Measurements from ENCODE around the gene TEAD3.

TEAD3 gene

DNA sequence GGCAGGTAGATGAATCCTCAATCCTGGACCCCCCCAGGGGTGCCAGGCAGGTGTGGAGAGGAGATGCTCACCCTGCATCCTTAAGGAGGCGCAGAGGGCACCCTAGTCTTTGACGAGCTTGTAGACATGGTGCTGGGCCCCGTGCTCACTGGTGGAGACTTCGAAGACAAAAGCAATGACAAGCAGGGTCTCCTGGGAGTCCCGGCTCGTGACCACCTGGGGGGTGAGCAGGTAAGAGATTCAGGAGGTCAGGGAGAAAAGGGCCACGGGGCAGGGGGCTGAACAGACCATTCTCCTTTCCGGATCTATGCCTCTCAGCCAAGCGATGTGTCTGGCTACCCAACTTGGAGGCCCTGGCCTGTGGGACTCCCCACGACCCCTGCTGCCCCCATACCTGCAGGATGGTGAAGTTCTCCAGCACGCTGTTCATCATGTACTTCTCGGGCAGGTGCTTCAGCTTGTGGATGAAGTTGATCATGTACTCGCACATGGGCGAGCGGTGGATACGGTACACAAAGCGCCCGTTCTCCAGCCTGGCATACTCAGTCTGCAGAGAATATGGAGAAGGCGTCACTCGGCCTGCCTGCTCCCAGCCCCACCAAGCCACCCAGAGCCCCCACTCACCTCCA is 21.8 kb downstream of the TEAD3 start:
- no peak for DNase-seq (ENCODE audit: low read depth)

DNA sequence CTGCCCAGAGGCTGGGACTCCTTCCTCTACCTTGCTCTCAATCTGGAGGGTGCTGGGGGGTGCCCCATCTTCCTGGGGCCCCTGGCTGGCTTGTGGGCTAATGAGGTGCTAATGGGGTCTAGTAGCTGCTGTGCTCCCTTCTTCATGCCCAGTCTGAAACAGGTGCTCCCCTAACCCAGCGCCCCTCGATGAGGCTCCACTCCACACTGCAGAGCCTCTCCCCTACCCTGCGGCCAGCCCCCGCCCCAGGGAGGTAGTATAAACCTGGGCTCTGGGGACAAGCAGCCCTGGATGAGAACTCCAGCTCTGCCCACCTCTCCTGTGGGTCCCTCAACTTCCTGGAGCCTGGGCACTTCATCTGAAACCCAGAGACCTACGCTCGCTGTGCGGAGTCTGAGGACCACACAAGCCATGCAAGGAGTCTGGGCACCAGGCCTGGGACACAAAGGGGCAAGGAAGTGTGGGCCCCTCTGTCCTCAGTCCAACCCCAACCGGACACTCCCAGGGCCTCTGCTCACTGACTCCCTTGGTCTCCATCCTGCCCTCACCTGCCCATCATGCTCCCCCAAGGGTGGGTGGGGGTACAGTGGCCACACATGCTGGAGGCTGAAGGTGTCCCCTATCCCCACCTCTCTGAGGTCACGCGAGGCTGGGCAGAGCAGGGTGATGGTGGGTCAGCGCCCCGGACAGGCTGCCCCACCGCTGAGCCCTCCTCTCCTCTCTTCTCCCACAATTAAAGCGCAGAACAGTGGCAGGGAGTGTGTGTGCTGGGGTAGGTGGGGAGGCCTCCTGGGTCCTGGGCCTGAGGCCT is 22.5 kb downstream of the TEAD3 start:
- no peak for DNase-seq (ENCODE audit: low read depth)

DNA sequence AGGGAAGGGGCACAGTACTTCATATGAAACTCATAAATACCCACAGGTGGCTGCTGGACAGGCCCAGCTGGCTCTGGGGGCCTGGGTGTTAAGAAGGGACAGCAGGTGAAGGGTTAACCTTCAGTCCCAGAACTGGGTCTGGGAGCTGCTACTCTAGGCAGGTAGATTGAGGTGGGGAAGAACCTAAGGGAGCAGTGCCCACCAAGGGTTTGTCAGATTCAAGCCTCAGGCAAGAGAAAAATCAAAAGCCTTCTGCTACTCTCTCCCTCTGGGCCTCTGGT is 23.1 kb downstream of the TEAD3 start:
- DNase-seq (ENCODE audit: low read depth): no peak

DNA sequence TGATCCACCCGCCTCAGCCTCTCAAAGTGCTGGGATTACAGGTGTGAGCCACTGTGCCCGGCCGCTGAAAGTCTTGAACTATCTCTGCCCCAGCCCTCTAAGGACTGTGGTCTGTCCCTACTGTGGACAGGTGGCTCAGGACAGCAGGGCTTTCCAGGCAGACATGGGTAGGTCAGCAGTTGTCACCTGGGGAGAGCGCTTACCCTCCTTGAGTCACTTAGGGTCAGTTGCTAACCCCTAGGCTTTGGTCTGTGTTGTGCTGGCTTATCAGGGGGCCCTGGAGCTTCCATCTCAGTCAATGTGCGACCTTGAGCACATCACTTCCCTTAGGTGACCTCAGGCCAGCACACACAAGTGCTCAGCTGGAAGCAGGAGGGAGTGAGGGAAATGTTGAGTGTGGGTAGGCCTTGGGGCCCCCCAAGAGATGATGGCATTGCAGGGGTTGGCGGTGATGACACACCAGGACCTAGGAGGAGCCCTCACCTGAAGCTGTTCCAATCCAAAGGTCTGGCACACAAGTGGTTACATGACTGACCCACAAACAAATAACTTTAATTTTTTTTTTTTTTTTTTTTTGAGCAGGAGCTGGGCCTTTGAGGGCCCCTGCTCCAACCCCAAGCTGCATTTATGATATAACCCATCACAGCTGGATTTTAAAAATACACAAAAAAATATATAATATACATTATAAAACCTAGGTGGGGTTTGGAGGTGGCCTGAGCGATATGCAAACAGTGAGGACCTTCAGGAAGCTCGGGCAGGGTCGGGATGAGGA is 23.6 kb downstream of the TEAD3 start:
- DNase-seq (ENCODE audit: low read depth): no peak

DNA sequence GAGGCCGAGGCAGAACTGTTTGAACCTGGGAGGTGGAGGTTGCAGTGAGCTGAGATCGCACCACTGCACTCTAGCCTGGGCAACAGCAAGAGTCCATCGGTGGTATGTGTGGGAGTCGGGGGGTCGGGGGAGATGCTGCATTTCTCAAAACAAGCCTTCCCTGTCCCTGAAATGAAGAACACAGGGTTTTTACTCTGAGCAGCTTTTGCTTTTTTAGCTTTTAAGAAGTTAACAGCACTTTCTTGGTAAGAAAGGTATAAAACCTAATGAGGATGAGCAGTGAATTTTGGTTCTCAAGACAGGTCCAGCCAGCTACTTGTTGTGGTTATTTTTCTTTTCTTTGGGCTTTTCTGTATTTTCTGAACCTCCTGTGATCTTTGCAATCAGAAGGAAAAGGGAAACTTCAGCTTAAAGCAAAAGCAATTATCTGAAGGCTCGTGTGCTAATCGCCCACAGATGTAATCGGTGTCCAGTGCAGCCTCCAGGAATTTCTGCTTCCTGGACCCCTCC is 25.0 kb downstream of the TEAD3 start:
- no peak for DNase-seq (ENCODE audit: low read depth)

DNA sequence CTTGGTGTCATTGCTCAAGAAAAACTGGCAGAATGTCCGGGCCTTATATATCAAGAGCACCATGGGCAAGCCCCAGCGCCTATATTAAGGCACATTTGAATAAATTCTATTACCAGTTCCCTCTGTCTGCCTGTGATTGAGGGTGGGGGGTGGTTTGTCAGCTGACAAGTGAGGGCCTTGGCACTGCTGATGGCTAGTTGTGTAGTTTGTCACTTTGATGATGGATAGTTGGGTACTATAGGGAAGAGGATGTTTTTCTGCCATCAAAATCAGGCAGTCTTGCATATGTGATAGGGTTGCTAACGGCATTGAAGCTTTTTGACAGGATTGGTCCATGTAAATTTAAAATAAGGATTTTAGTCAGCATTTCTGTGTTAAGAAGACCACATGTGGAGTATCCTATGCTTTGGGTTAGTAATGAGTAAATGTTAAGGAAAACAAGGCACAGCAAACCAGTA is 26.2 kb downstream of the TEAD3 start:
- no peak for DNase-seq (ENCODE audit: low read depth)

DNA sequence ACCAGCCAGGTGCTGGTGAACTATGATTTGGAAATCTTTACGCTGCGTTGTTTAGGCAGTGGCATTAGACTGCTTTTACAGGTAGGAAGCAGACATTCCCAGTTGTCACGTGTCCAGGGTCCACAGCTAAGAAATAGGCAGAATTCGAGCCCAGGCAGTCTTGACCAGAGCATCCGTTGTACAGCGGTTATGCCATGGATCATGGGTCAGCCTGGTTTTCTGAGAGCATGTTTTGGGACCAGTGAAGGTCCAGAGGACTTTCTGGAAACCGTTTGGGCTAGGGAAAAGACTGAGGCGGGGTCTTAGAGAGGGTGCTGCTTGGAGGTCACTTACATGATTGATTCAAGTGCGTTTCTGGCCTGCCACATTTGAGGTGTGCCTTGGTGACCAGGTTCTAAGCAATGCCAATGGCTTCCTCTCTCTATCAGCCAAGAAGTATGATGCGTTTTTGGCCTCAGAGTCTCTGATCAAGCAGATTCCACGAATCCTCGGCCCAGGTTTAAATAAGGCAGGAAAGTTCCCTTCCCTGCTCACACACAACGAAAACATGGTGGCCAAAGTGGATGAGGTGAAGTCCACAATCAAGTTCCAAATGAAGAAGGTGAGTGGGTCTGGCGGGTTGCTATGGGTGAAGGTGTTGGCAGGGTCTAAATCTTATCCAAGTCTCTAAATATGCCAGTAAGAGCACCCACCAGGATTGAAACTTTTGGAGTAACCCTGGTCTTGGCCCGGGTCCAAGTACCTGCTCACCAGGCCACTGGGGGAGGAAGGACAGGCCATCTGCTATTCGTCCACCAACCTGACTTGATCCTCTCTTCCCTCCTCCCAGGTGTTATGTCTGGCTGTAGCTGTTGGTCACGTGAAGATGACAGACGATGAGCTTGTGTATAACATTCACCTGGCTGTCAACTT is 26.9 kb downstream of the TEAD3 start:
- DNase-seq (ENCODE audit: low read depth): no peak

DNA sequence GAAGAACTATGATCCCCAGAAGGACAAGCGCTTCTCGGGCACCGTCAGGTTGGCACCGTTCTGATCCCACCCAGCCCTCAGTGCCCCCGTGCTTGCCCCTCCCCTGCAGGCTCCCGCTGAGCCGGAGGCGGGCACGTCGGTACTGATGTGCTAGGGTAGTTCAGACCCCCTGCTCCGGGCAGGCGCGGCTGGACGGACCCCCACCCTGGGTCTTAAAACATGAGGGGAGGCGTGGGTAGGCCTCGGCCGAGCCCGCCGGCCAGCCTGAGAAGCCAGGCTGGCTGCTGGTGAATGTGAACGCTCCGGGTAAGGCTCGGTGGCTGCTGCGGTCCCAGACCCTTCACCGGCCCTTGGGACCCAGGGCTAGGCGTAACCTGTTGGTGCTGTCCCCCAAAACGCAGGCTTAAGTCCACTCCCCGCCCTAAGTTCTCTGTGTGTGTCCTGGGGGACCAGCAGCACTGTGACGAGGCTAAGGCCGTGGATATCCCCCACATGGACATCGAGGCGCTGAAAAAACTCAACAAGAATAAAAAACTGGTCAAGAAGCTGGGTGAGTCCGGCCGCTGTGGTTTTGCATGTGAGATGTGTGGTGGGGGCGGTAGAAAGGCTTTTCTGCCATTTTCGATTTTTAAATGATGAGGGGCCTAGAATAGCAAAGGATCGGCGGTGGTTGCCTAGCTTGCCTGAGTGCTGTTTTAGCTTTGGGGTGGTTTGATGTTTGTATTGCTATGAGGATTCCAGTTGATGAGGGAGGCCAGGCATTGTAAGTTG is 27.7 kb downstream of the TEAD3 start:
- DNase-seq (ENCODE audit: low read depth): no peak

DNA sequence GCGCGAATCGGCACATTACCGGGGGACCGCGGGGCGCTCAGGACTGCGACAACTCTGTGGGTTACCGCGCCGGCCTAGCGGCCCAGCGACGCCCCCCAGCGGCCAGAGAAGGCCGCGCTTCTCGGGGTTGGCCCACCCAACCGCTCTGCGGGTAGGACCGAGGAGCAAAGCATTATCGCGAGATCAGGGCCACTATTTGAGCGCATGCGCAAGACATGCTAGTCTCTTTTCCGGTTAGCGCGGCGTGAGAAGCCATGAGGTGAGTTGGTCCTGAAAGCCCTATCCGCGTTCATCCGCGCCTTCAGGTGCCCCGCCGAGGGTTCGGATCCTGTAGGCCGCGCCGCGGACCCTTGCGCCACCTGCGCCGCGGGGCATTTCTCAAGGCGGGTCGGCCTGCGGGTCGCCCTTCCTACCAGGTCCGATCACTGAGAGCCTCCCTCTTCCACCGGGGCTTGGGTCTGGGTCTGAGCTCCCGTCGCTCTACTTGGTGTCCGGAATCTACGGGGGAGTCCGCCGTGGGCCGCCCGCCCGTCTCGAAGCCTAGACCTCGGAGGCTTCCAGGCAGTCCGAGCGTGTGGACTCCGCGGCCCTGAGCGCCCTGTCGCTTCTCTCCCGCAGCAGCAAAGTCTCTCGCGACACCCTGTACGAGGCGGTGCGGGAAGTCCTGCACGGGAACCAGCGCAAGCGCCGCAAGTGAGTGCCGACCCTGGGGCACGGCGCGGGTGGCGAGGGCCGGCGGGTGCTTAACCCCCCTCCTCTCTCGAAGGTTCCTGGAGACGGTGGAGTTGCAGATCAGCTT is 28.5 kb downstream of the TEAD3 start, which contains the start of gene RPL10A:
RPL10A (plus strand) TSS at position 221 of the 799 bp plus-strand sequence; CDS start at position 255, 34 bp downstream.
- peak; percentile 91 for DNase-seq (ENCODE audit: low read depth)

DNA sequence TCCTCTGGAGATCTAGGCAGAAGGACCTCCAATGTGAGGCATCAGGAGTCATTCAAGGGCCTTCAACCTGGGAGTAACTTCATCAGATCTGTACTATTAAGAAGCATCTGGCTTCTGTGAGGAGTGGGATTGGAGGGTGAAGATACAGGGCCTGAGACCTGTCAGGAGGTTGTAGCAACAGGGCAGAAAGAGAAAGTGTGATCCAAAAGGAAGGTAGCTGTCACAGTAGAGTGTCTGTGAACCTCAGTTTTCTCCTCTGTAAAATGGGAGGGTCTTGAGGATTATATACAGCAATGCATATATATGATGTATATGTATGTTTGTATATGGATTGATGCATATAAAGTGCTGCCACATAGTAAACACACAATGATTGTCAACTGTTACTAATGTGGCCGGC is 31.2 kb downstream of the TEAD3 start:
- no peak for DNase-seq (ENCODE audit: low read depth)

DNA sequence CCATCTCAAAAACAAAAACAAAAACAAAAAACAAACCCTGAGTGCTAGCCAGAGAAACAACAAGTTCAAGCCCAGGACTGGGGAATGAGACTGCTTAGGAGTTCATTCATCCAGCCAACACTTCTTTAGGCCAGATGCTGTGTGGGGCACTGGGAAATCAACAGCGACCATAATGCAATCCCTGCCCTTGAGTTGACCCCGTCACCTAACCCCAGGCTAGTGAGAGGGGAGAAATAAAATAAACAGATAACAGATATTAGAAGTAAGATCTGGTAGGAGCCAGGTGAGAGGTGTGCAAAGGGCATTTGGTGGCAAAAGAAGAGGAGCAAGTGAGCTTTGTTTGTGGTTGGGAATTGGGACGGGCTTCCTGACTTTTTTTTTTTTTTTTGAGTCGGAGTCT is 33.6 kb downstream of the TEAD3 start:
- no peak for DNase-seq (ENCODE audit: low read depth)

DNA sequence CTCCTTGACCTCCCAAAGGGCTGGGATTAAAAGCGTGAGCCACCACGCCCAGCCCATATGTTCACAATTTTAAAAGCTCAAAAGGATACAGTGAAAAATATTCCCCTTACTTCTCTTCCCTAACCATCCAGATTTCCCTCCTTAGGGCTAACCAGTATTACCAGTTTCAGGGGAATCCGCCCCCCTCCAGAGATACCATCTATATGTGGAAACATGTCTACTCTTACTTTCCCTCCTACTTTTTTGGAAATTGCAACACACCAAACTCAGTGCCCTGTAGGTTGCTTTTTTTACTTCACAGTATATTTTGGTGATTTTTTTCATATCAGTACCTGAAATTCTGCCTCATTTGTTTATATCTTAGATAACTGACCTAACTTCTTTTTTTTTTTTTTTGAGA is 35.6 kb downstream of the TEAD3 start:
- no peak for DNase-seq (ENCODE audit: low read depth)

DNA sequence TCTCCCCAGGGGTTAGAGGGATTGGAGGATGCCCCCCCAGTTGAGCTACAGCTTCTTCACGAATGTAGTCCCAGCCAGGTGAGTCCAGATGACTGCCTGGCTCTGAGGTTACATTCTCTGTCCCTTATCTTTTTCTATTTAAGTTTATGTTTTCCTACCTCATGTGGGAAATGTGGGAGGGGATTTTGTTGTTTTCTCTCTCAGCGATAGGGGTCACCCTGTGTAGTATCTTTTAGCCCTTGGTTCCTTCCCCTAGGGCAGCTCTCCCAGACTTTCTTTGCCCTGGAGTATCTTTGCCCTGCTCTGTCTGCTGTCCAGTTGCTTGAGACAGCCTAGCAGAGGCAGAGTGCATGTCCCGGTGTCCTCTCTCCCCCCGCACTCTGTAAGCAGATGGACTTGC is 39.0 kb downstream of the TEAD3 start:
- no peak for DNase-seq (ENCODE audit: low read depth)

DNA sequence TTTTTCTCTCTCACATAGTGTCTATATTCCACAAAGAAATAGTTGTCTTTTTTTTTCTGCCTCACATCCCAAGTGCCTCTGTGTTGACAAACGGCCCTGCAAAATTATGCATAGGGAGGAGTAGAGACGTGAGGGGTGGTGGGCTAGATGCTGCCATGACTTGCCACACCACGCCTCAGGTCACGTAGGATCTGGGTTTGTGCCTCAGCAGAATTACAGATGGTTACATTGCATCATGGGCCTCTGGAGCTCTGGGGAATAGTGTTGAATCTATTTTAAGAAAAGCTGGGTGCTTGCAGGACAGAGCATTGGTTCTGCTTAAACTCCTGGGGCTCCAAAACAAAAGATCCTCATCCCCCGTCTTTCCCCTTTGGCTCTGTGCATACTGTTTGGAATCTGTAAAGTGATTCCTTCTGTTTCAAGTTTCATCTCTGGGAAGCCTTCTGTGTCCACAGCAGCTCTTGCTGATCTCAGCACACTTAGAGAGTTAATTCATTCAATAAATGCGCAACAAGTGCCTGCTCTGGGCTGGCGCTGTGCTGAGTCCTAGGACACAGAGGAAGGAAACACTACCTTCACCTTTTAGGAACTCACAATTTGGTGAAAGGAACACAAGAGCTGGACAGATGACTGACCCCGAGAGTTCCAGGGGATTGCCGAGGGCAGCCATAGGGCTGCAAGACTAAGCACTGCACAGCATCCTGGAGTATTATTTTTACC is 42.3 kb downstream of the TEAD3 start:
- DNase-seq (ENCODE audit: low read depth): no peak

DNA sequence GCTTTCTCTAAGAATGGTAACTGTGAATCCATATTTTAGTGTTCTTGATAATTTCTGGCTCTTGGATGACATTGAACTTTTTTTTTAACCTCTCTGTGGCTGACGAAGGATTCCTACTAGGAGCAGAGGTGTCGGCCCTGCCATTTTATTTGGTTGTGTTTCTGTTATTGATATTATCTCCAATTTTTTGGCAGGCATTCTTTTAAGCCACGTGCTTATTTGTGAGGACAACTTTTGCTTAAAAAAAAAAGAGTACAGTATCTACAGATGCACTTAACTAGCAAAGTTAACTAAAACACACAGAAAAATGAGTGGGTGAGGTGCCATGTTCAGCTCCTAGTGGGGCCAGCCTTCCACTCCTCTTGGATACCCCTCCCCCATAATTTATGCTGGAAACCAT is 43.6 kb downstream of the TEAD3 start:
- DNase-seq (ENCODE audit: low read depth): no peak

DNA sequence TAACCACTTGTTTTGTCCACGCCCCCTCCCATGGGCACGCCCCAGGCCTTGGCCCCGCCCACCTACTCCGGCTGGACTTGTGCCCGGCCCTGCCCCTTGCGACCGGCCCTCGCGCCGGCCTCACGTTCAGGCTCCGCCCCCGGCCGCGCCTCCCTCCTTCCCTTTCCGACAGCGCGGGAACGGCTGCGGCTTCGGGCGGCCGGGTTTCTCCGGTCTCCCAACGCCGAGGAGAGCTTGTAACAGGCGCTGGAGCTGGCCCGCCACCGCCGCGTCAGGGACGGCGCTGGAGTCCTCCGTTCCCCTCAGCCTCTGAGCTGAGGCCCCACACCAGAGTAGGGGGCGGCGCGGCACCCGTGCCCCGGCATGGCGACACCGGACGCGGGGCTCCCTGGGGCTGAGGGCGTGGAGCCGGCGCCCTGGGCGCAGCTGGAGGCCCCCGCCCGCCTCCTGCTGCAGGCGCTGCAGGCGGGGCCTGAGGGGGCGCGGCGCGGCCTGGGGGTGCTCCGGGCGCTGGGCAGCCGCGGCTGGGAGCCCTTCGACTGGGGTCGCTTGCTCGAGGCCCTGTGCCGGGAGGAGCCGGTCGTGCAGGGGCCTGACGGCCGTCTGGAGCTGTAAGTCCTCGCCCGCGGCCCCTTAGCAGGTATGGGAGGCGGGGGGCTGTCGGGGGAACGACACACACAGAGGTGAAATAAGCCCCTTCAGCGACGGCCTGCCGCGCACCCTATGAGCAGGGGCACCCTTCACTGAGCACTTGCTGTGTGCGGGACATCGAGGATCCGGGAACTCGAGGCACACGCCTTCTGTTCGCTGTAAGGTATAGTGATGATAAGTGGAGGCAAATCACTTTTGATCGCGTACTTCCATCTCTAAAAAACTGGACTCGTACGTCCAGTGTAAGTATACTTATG is 44.4 kb downstream of the TEAD3 start, which contains the start of gene FANCE:
FANCE (plus strand) TSS at position 156 of the 908 bp plus-strand sequence; CDS start at position 364, 208 bp downstream.
- DNase-seq (ENCODE audit: low read depth): peak; percentile 81

DNA sequence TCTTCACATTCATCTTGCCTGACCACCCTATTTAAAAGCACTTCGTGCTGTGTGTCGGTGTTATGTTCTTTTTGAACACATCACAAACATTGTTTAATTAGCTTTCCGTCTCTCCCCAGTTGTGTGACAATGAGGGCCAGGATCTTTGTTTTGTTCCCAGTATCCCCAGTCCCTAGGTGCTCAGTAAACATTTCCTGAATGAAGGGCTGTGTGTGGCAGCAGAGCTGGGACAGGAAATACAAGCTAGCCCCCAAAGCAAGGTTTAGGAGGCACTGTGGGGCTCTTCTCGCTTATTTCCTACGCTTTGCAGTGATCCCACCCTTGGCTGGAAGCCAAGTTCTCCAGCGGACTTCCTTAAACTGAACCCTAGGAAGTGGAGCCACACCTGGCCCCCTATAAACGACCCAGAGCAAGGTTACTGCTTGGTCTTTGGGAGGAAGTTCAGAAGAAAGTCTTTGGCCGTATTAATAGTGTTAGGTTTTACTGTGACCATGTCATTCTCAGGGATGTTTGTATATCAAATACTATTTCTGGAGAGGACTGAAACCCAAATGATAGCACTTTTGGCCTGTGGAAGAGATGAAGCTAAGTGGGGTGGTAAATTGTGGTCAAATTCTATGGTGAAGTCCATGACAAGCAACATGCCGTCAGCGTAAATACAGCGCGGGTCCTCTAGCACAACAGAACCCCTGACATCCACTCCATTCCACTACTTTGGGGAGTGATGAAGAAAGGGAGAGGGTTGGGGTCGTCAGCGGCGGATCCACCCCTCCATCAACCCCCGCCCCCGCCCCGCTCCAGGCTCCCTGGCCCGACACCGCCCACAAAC is 45.3 kb downstream of the TEAD3 start:
- DNase-seq (ENCODE audit: low read depth): no peak
